K562 (cell line): Measurements from ENCODE around the gene LIMS2. TPM values are rescaled to one million over a fixed set of nuclear protein-coding genes. Genes with fewer than 3 reads are reported as not detected.

Experiments
- ATAC-seq: fragments of 200-7000 bp; cut with Tn5 transposase; 3 replicates; pipeline ENCODE4 v1.9.1; 2020; ENCODE audit warnings: moderate library complexity
- BruUV-seq: library from RNA; stranded (reverse); fragments of 400-500 nt; replicated peaks from 2 replicates; lab custom pipeline; 2021; lab: Mats Ljungman, UMichigan
- CTCF ChIA-PET: fragments of 300-600 bp; formaldehyde crosslinking; extraction: SDS; loops from one replicate; lab custom pipeline; 2021; ENCODE audit warnings: low intra/inter-chr PET ratio; lab: Yijun Ruan, JAX
- POLR2A ChIA-PET: fragments of 300-600, 350-650 bp; sonication (Branson Sonifier 250); formaldehyde crosslinking; extraction: SDS; loops from one replicate; lab custom pipeline; 2021; ENCODE audit warnings: antibody characterized with exemption, inconsistent platforms; lab: Yijun Ruan, JAX
- DNase-seq, 4 experiments: peaks; one replicate each; pipeline versions ENCODE4 v3.0.0 to v3.0.0-alpha.2; 2011 to 2018; ENCODE audit warnings: low spot score in 3 of 4, mixed read lengths in 3 of 4; ENCODE audit errors: extremely low read depth in 1 of 4
- FAIRE-seq: peaks from 2 replicates; lab custom pipeline; 2011; peaks lifted over from hg19 to GRCh38; lab: Jason Lieb, UNC
- H2AFZ ChIP-seq: 2 replicates; pipeline ENCODE4 v1.6.0; 2011; ENCODE audit warnings: low read depth, low read length, control low read depth, inconsistent platforms
- H3K27ac ChIP-seq: fragments of 200-600 bp; 3 replicates; pipeline ENCODE4 v1.8.0; 2011; ENCODE audit warnings: low read depth, mild to moderate bottlenecking, control low read depth, inconsistent platforms, low read length, moderate library complexity, mixed read lengths; ENCODE audit errors: extremely low read depth
- H3K27me3 ChIP-seq, 2 experiments: fragments of 300-600 bp in 1 of 2; 2 replicates in 1 of 2; 3 replicates in 1 of 2; pipeline versions ENCODE4 v1.6.0 to v1.8.0; 2011; ENCODE audit warnings: inconsistent platforms in 2 of 2, low read length in 2 of 2, mild to moderate bottlenecking in 1 of 2, mixed read lengths in 1 of 2, moderate library complexity in 1 of 2; ENCODE audit not compliant: control insufficient read depth in 2 of 2, insufficient read depth in 2 of 2
- H3K36me3 ChIP-seq: fragments of 300-600 bp; 3 replicates; pipeline ENCODE4 v1.8.0; 2011; ENCODE audit warnings: mild to moderate bottlenecking, low read length, inconsistent platforms; ENCODE audit not compliant: control insufficient read depth, insufficient read depth
- H3K4me1 ChIP-seq, 2 experiments: fragments of 200-600 bp in 1 of 2; replicated peaks in 1 of 2; 2 replicates in 1 of 2; 3 replicates in 1 of 2; pipeline versions ENCODE4 v1.5.1 to v1.8.0; 2011; ENCODE audit warnings: inconsistent platforms in 2 of 2, low read length in 2 of 2, mild to moderate bottlenecking in 1 of 2, mixed read lengths in 1 of 2, moderate library complexity in 1 of 2; ENCODE audit not compliant: control insufficient read depth in 2 of 2, insufficient read depth in 2 of 2
- H3K4me2 ChIP-seq: 2 replicates; pipeline ENCODE4 v1.6.1; 2011; ENCODE audit warnings: low read length, control low read depth, inconsistent platforms, mixed read lengths; ENCODE audit not compliant: insufficient read depth
- H3K4me3 ChIP-seq: fragments of 200-600 bp; sonication (generic), shearing (Covaris generic); 2 replicates; pipeline ENCODE4 v1.5.1; 2016; ENCODE audit warnings: control low read depth, inconsistent platforms
- H3K79me2 ChIP-seq: fragments of 200-600 bp; 3 replicates; pipeline ENCODE4 v1.8.0; 2011; ENCODE audit warnings: low read length, inconsistent platforms; ENCODE audit not compliant: control insufficient read depth, insufficient read depth
- H3K9ac ChIP-seq, 2 experiments: 2 replicates each; pipeline versions ENCODE4 v1.6.0 to v1.6.1; 2011; ENCODE audit warnings: low read depth in 2 of 2, low read length in 2 of 2, control low read depth in 1 of 2, inconsistent platforms in 1 of 2, mild to moderate bottlenecking in 1 of 2, mixed read lengths in 1 of 2; ENCODE audit not compliant: insufficient read depth in 1 of 2
- H3K9me1 ChIP-seq: one replicate; pipeline ENCODE4 v1.6.0; 2011; ENCODE audit warnings: inconsistent platforms, mild to moderate bottlenecking, low read length, moderate library complexity; ENCODE audit not compliant: control insufficient read depth, insufficient read depth
- H3K9me3 ChIP-seq: replicated peaks from 2 replicates; pipeline ENCODE4 v1.5.1; 2011; ENCODE audit warnings: low read depth, low read length, inconsistent platforms; ENCODE audit not compliant: control insufficient read depth, insufficient read depth
- H4K20me1 ChIP-seq: replicated peaks from 2 replicates; pipeline ENCODE4 v1.6.1; 2011; ENCODE audit warnings: low read length, inconsistent platforms, mixed read lengths; ENCODE audit not compliant: control insufficient read depth, insufficient read depth
- ATF1 ChIP-seq, 2 experiments: fragments of 450-650 bp in 1 of 2; IDR thresholded peaks; 2 replicates each; pipeline ENCODE4 v1.6.1; 2016; ENCODE audit warnings: missing compliant biosample characterization in 1 of 2, missing genetic modification characterization in 1 of 2
- ATF4 ChIP-seq: fragments of 450-650 bp; formaldehyde crosslinking; IDR thresholded peaks from 2 replicates; pipeline ENCODE4 v1.4.0; 2022; ENCODE audit warnings: mild to moderate bottlenecking, moderate library complexity
- FIP1L1 ChIP-seq: fragments of 200-400 bp; formaldehyde crosslinking; IDR thresholded peaks from 2 replicates; pipeline ENCODE4 v1.6.1; 2018; ENCODE audit warnings: mild to moderate bottlenecking, low read depth, low read length; ENCODE audit not compliant: poor library complexity, severe bottlenecking
- MYC ChIP-seq, 2 experiments: fragments of 250-450 bp in 1 of 2; sonication (Bioruptor Pico) in 1 of 2; IDR thresholded peaks; 2 replicates each; pipeline versions ENCODE4 v1.5.1 to v1.6.1; 2012 to 2021; ENCODE audit warnings: low read depth in 2 of 2, borderline replicate concordance in 1 of 2, improper control_type of control experiment in 1 of 2, low read length in 1 of 2, mild to moderate bottlenecking in 1 of 2, moderate library complexity in 1 of 2
- PCBP1 ChIP-seq: fragments of 200-400 bp; formaldehyde crosslinking; IDR thresholded peaks from 2 replicates; pipeline ENCODE4 v1.6.1; 2018; ENCODE audit warnings: mild to moderate bottlenecking, low read depth, low read length; ENCODE audit not compliant: poor library complexity, severe bottlenecking
- SMARCC2 ChIP-seq: fragments of 450-650 bp; IDR thresholded peaks from 2 replicates; pipeline ENCODE4 v1.6.1; 2017; ENCODE audit warnings: antibody characterized with exemption, moderate library complexity, mild to moderate bottlenecking, low read depth
- TARDBP ChIP-seq: fragments of 450-650 bp; IDR thresholded peaks from 2 replicates; pipeline ENCODE4 v1.6.1; 2016
- ZHX1 ChIP-seq: fragments of 150-350 bp; conservative IDR thresholded peaks from 2 replicates; pipeline ENCODE4 v1.6.1; 2014; ENCODE audit warnings: low read length
- ZKSCAN3 ChIP-seq: fragments of 250-450 bp; sonication (Bioruptor Pico); IDR thresholded peaks from 2 replicates; pipeline ENCODE4 v1.4.0; 2020
- WGBS: fragments of 100-300 bp; shearing (Covaris generic); methylation state at CpG from one replicate; pipeline ENCODE4 v1.1.6; 2016; ENCODE audit warnings: low coverage, mixed read lengths; ENCODE audit not compliant: insufficient coverage; ENCODE audit errors: missing lambda C conversion rate; 5-methylcytosine and 5-hydroxymethylcytosine counted together
- in situ Hi-C: fragments of 300-500 bp; cut with MboI; formaldehyde crosslinking; loops from 4 replicates; pipeline ENCODE4 v1.15.0; 2018; ENCODE audit warnings: inconsistent platforms, mixed read lengths
- intact Hi-C: fragments of 100-400 bp; cut with micrococcal nuclease; formaldehyde crosslinking; loops from 2 replicates; pipeline ENCODE4 v1.14.2; 2022
- polyA plus RNA-seq, 8 experiments: library from polyadenylated mRNA; depleted of rRNA in 4 of 8; stranded (reverse) in 5 of 8; unstranded in 3 of 8; fragments of >200 nt; fragmentation: Nextera tagmentation in 2 of 8; fragmentation: Illumina TruSeq in 1 of 8; extraction: Ambion mirVana in 2 of 8; extraction: Trizol in 1 of 8; gene quantifications; 2 replicates each; pipeline versions ENCODE4 v1.2.1 to v1.2.3, GENCODE V29; 2011 to 2014; ENCODE audit warnings: inconsistent platforms in 1 of 8, missing spikeins in 1 of 8
- total RNA-seq, 7 experiments: library from RNA; depleted of rRNA in 6 of 7; stranded (reverse); fragments of >200 nt in 6 of 7; fragmentation: Illumina TruSeq in 2 of 7; extraction: Trizol in 2 of 7; gene quantifications; 2 replicates each; pipeline versions ENCODE4 v1.2.1 to v1.2.3, GENCODE V29; 2011 to 2021; ENCODE audit warnings: low replicate concordance in 1 of 7

The LIMS2 gene
- total and polyA plus RNA-seq, 9 of the 15 experiments (the other 6 are each of a cell fraction or from before 2014, with no cell fraction given) = 0.04 to 0.22 TPM; not detected in 7

GRCh38 chr2:127607399-127607908 is 67.9 kb downstream of the LIMS2 start:
- ChIA-PET POLR2A (interaction anchor here (0.6 to 1.1 kb wide), 2 partner anchors 16 to 17 kb away, joined by 3 read pairs; no protein-coding TSS in a partner anchor), CTCF (no interaction called here)
- H3K4me3 ChIP-seq = no peak overlapping the region
- FAIRE-seq = no peak
- no peak for DNase-seq
- H3K9me3 ChIP-seq = no peaks in the 10 kb centered on the region
- H2AFZ ChIP-seq = no peak overlapping the region
- BruUV-seq = no TSS peak
- no peak overlapping the region for H3K27ac ChIP-seq
- peaks cover 0 to 11% of the 10 kb centered on the region in 2 experiments; a peak in 2 of 5 replicates for H3K4me1 ChIP-seq
- H3K36me3 ChIP-seq = no peaks in the 10 kb centered on the region; the same call in 2 of the 3 replicates
- TF ChIP-seq ZKSCAN3 (no peak), FIP1L1 (no peak), ZHX1 (no peak), TARDBP (no peak), ATF1 (CRISPR knock-in tag; IDR thresholded peaks at IDR 0.05) (no peak), ATF1 (tag; IDR thresholded peaks at IDR 0.05) (no peak), MYC (IDR thresholded peaks at IDR 0.05; ENCODE audit: low read depth, low read length) (no peak), MYC (CRISPR knock-in tag; IDR thresholded peaks at IDR 0.05; ENCODE audit: borderline replicate concordance, low read depth) (no peak), PCBP1 (no peak), ATF4 (no peak), SMARCC2 (no peak)
- H3K79me2 ChIP-seq = no peaks in the 10 kb centered on the region
- H3K27me3 ChIP-seq = peaks cover 52 to 74% of the 10 kb centered on the region in 2 experiments; a peak in 4 of 5 replicates
- intact Hi-C loops = no loop called here
- H3K9me1 ChIP-seq = no peaks in the 10 kb centered on the region
- H4K20me1 ChIP-seq = no peaks in the 10 kb centered on the region
- H3K4me2 ChIP-seq = no peak overlapping the region
- WGBS = 6% methylated on average over 9 of the region's 9 CpGs
- no peak overlapping the region for H3K9ac ChIP-seq
- in situ Hi-C loops = no loop called here
- no peak for ATAC-seq
